ENCODE measurements around the gene SPOCK1. TPM values are rescaled to one million over a fixed set of nuclear protein-coding genes. Genes with fewer than 3 reads are reported as not detected.
"Not testable (repeated sequence)": the region's sequence is repeated elsewhere in the genome, so short reads cannot be mapped to it uniquely, and the experiment has no call there.

SPOCK1 gene
- polyA plus RNA-seq, 2 of the 4 experiments (the other 2 are of a cell fraction): 28.9 to 40.8 TPM

- ChIA-PET POLR2A (no interaction called here), CTCF (no interaction called here)
- FAIRE-seq: no peak
Observed at GRCh38 chr5:137262818-137263217, 236.3 kb downstream of the SPOCK1 start.

GRCh38 chr5:137260820-137261695 lies 238.1 kb downstream of the SPOCK1 start:
- CTCF ChIA-PET: no interaction called here
- Histone ChIP-seq H3K9me3 (no peaks in the 10 kb centered on the region), H3K4me2 (no peak overlapping the region), H3K27ac (no peak overlapping the region), H3K4me3 (no peak overlapping the region), H3K4me1 (no peaks in the 10 kb centered on the region)
- no peak for DNase-seq (ENCODE audit: low read depth in 1 of 2, low spot score in 1 of 2)
- FAIRE-seq: no peak
- POLR2A ChIA-PET: no interaction called here
- no peak for ATAC-seq
- TF ChIP-seq RNF2 (IDR thresholded peaks at IDR 0.05; ENCODE audit: borderline replicate concordance, low read depth): no peak
- TF ChIP-seq, protein P1, sequence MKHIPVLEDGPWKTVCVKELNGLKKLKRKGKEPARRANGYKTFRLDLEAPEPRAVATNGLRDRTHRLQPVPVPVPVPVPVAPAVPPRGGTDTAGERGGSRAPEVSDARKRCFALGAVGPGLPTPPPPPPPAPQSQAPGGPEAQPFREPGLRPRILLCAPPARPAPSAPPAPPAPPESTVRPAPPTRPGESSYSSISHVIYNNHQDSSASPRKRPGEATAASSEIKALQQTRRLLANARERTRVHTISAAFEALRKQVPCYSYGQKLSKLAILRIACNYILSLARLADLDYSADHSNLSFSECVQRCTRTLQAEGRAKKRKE (CRISPR knock-in tag; IDR thresholded peaks at IDR 0.05; ENCODE audit: low read depth): no peak
- no peak for TF ChIP-seq MAZ (IDR thresholded peaks at IDR 0.05; ENCODE audit: borderline replicate concordance, low read depth, low read length)
- TF ChIP-seq RFX5 (IDR thresholded peaks at IDR 0.05): no peak
- no peak for TF ChIP-seq HOXB13 (CRISPR knock-in tag; IDR thresholded peaks at IDR 0.05; ENCODE audit: low read depth)
- WGBS (ENCODE audit: missing lambda C conversion rate): 57% methylated on average over 5 of the region's 5 CpGs

More at GRCh38 chr5:137262818-137263217, 236.3 kb downstream of the SPOCK1 start:
- Histone ChIP-seq H3K9me3 (no peaks in the 10 kb centered on the region), H3K27ac (no peak overlapping the region), H3K4me2 (no peak overlapping the region), H3K4me3 (no peak overlapping the region), H3K4me1 (no peaks in the 10 kb centered on the region)
- no peak for TF ChIP-seq EP300 (IDR thresholded peaks at IDR 0.05)
- no peak for ATAC-seq
- no peak for DNase-seq (ENCODE audit: low read depth in 1 of 2, low spot score in 1 of 2)

GRCh38 chr5:137259115-137259514 lies 240.0 kb downstream of the SPOCK1 start:
- H3K4me1 ChIP-seq; CTCF ChIA-PET; H3K4me2 ChIP-seq; POLR2A ChIA-PET; ATAC-seq; FAIRE-seq; H3K27ac ChIP-seq; H3K4me3 ChIP-seq; H3K9me3 ChIP-seq; DNase-seq (ENCODE audit: low read depth in 1 of 2, low spot score in 1 of 2): not testable (repeated sequence)
- WGBS (ENCODE audit: missing lambda C conversion rate): 42% methylated on average over 2 of the region's 2 CpGs

DNA sequence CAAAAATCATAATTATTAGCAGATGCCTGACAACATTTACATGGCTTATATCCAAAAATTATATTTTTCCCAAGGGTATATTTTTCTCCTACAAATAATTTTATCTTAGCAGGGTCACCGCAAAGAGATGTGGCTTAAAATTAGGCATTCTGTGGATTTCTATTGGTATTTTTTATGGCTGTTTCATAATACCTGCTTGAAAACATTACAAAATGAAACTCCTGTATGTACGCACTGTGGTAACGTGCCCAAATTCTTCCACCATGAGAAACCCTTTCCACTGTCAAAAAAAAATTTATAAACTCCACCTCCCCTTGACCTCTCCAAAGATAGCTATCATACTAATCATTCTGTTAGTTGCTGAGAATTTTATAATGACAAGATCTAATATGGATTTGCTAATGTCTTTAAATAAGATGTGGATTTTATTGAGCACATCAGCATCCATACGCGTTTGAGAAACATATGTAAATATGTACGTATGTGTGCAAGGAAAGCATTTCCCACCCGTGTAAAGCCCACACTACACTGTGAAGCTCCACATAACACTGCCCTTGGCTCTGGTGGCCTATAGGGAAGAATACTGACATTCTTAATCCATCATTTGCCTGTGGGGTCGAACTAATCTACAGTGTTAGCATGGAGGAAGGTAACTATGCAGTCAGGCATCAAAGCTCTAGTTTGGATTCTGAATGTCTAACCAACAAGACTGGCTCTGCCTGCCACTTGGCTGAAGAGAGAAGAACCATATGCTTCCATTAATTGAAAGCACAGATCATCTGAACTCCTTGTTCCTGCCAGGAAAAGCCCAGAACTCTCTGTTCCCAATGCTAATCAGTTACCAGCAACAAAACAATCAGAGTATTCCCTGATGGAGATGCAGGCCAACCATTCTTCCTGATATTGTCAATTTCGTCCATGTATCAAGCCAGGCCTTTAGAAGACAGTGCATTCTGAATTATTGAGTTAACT lies 244.7 kb downstream of the SPOCK1 start:
- H3K4me3 ChIP-seq: no peak overlapping the region
- WGBS (ENCODE audit: missing lambda C conversion rate): 58% methylated on average over 9 of the region's 9 CpGs
- ChIA-PET POLR2A (no interaction called here), CTCF (interaction anchor here (2.9 kb wide), 1 partner anchor 66 kb away, joined by 9 read pairs; no protein-coding TSS in a partner anchor)
- DNase-seq (ENCODE audit: low read depth in 1 of 2, low spot score in 1 of 2): no peak
- H3K4me2 ChIP-seq: no peak overlapping the region
- no peak overlapping the region for H3K27ac ChIP-seq
- no peak for ATAC-seq
- no peaks in the 10 kb centered on the region for H3K4me1 ChIP-seq
- TF ChIP-seq HMGXB4 (CRISPR knock-in tag; IDR thresholded peaks at IDR 0.05; ENCODE audit: borderline replicate concordance) (no peak), REST (IDR thresholded peaks at IDR 0.05) (no peak), FOSL2 (IDR thresholded peaks at IDR 0.05) (no peak), FOSL2 (CRISPR knock-in tag; IDR thresholded peaks at IDR 0.05) (no peak), POLR2A (IDR thresholded peaks at IDR 0.05; ENCODE audit: low read length) (no peak), FOSB (CRISPR knock-in tag; IDR thresholded peaks at IDR 0.05) (no peak)
- no peaks in the 10 kb centered on the region for H3K9me3 ChIP-seq
- FAIRE-seq: no peak
